Large intestine (tissue), 3 donors: ENCODE results near the gene CACHD1. TPM values are rescaled to one million over a fixed set of nuclear protein-coding genes. Genes with fewer than 3 reads are reported as not detected.

ENCODE experiments used
- DNase-seq, 2 donors: peaks; one replicate each; pipeline versions ENCODE4 v3.0.0 to v3.0.0-alpha.2; 2013
- H3K27ac ChIP-seq: one replicate; pipeline ENCODE4 v1.5.1; 2013; ENCODE audit warnings: low read length
- H3K27me3 ChIP-seq: 2 replicates; pipeline ENCODE4 v1.6.1; 2013; ENCODE audit warnings: low read length; ENCODE audit not compliant: control insufficient read depth, insufficient read depth
- H3K36me3 ChIP-seq: 2 replicates; pipeline ENCODE4 v1.6.1; 2013; ENCODE audit warnings: low read length; ENCODE audit not compliant: control insufficient read depth, insufficient read depth
- H3K4me1 ChIP-seq: one replicate; pipeline ENCODE4 v1.6.1; 2013; ENCODE audit warnings: low read length; ENCODE audit not compliant: control insufficient read depth, insufficient read depth
- H3K4me3 ChIP-seq: one replicate; pipeline ENCODE4 v1.5.1; 2013; ENCODE audit warnings: low read length
- H3K9me3 ChIP-seq: one replicate; pipeline ENCODE4 v1.6.1; 2013; ENCODE audit warnings: mild to moderate bottlenecking, low read depth, low read length, moderate library complexity; ENCODE audit not compliant: control insufficient read depth
- WGBS: methylation state at CpG from one replicate; pipeline ENCODE4 v1.1.5; 2013; ENCODE audit warnings: low lambda C conversion rate; ENCODE audit not compliant: insufficient coverage; 5-methylcytosine and 5-hydroxymethylcytosine counted together
- polyA plus RNA-seq: library from polyadenylated mRNA; unstranded; fragments of 120-200 nt; gene quantifications from one replicate; pipeline ENCODE4 v1.2.1, GENCODE V29; 2013

The CACHD1 gene
- polyA plus RNA-seq, 1 donor = 9.6 TPM

- Histone ChIP-seq H3K27ac (no peak overlapping the region), H3K4me1 (no peaks in the 10 kb centered on the region), H3K36me3 (no peaks in the 10 kb centered on the region), H3K4me3 (no peak overlapping the region), H3K27me3 (no peaks in the 10 kb centered on the region), H3K9me3 (no peaks in the 10 kb centered on the region)
- DNase-seq = no peak
- 60% methylated on average over 1 of the region's 2 CpGs for WGBS
These were observed 32.5 kb upstream of the CACHD1 start for GRCh38 chr1:64437453-64437852.

GRCh38 chr1:64440183-64440826 is 29.6 kb upstream of the CACHD1 start:
- no peaks in the 10 kb centered on the region for H3K9me3 ChIP-seq
- no peak for DNase-seq
- WGBS = no CpG with 5 or more reads among the region's 7 CpGs

GRCh38 chr1:64451440-64451839 is 18.5 kb upstream of the CACHD1 start:
- H3K36me3 ChIP-seq = no peaks in the 10 kb centered on the region
- no peak overlapping the region for H3K27ac ChIP-seq
- DNase-seq = no peak
- H3K4me3 ChIP-seq = no peak overlapping the region
- no peaks in the 10 kb centered on the region for H3K9me3 ChIP-seq
- WGBS = 80% methylated on average over 1 of the region's 1 CpG
- no peaks in the 10 kb centered on the region for H3K4me1 ChIP-seq
- H3K27me3 ChIP-seq = no peaks in the 10 kb centered on the region

More at GRCh38 chr1:64440183-64440826, 29.6 kb upstream of the CACHD1 start:
- H3K4me3 ChIP-seq = no peak overlapping the region
- H3K27ac ChIP-seq = no peak overlapping the region
- no peaks in the 10 kb centered on the region for H3K27me3 ChIP-seq
- H3K4me1 ChIP-seq = no peaks in the 10 kb centered on the region
- H3K36me3 ChIP-seq = no peaks in the 10 kb centered on the region

- H3K9me3 ChIP-seq = no peaks in the 10 kb centered on the region
- no peaks in the 10 kb centered on the region for H3K27me3 ChIP-seq
- no peak for DNase-seq
These were observed 16.2 kb upstream of the CACHD1 start for GRCh38 chr1:64453688-64454087.

GRCh38 chr1:64458915-64459314 is 11.0 kb upstream of the CACHD1 start:
- Histone ChIP-seq H3K27me3 (no peaks in the 10 kb centered on the region), H3K36me3 (no peaks in the 10 kb centered on the region), H3K4me1 (no peaks in the 10 kb centered on the region), H3K4me3 (no peak overlapping the region), H3K27ac (no peak overlapping the region), H3K9me3 (no peaks in the 10 kb centered on the region)
- WGBS = 100% methylated on average over 1 of the region's 1 CpG
- no peak for DNase-seq

More at GRCh38 chr1:64453688-64454087, 16.2 kb upstream of the CACHD1 start:
- Histone ChIP-seq H3K4me3 (no peak overlapping the region), H3K4me1 (no peaks in the 10 kb centered on the region), H3K36me3 (no peaks in the 10 kb centered on the region), H3K27ac (no peak overlapping the region)
- 100% methylated on average over 1 of the region's 3 CpGs for WGBS

GRCh38 chr1:64459743-64460142 is 10.2 kb upstream of the CACHD1 start:
- no peaks in the 10 kb centered on the region for H3K4me1 ChIP-seq
- no peaks in the 10 kb centered on the region for H3K27me3 ChIP-seq
- WGBS = 100% methylated on average over 4 of the region's 5 CpGs
- H3K27ac ChIP-seq = no peak overlapping the region
- H3K9me3 ChIP-seq = no peaks in the 10 kb centered on the region
- no peaks in the 10 kb centered on the region for H3K36me3 ChIP-seq
- H3K4me3 ChIP-seq = no peak overlapping the region
- no peak for DNase-seq

GRCh38 chr1:64466033-64466432 is 3.9 kb upstream of the CACHD1 start:
- no peaks in the 10 kb centered on the region for H3K9me3 ChIP-seq
- peaks cover 8% of the 10 kb centered on the region for H3K4me1 ChIP-seq
- WGBS = 100% methylated on average over 1 of the region's 7 CpGs
- peaks cover 3% of the 10 kb centered on the region for H3K27me3 ChIP-seq
- DNase-seq = no peak
- H3K4me3 ChIP-seq = no peak overlapping the region
- no peak overlapping the region for H3K27ac ChIP-seq
- H3K36me3 ChIP-seq = no peaks in the 10 kb centered on the region

GRCh38 chr1:64469116-64469976 is 583 bp upstream of the CACHD1 start:
- peaks cover 3% of the 10 kb centered on the region for H3K27me3 ChIP-seq
- H3K4me1 ChIP-seq = peaks cover 11% of the 10 kb centered on the region
- no CpG with 5 or more reads among the region's 28 CpGs for WGBS
- no peak for DNase-seq
- peak overlapping the region; percentile 60 for H3K4me3 ChIP-seq
- no peaks in the 10 kb centered on the region for H3K36me3 ChIP-seq
- peak overlapping the region; percentile 63 for H3K27ac ChIP-seq
- H3K9me3 ChIP-seq = no peaks in the 10 kb centered on the region

GRCh38 chr1:64470665-64471217 is 812 bp downstream of the CACHD1 start:
- peak overlapping the region; percentile 60 for H3K4me3 ChIP-seq
- WGBS = no CpG with 5 or more reads among the region's 43 CpGs
- no peaks in the 10 kb centered on the region for H3K36me3 ChIP-seq
- H3K27me3 ChIP-seq = peaks cover 3% of the 10 kb centered on the region
- peaks cover 23% of the 10 kb centered on the region for H3K4me1 ChIP-seq
- H3K9me3 ChIP-seq = no peaks in the 10 kb centered on the region
- H3K27ac ChIP-seq = no peak overlapping the region
- DNase-seq = peak in 1 of 2 donors; percentile 60

GRCh38 chr1:64471218-64472039 is 1.5 kb downstream of the CACHD1 start:
- Histone ChIP-seq H3K4me1 (peaks cover 30% of the 10 kb centered on the region), H3K27me3 (peaks cover 3% of the 10 kb centered on the region), H3K27ac (no peak overlapping the region), H3K4me3 (peak overlapping the region; percentile 60), H3K36me3 (no peaks in the 10 kb centered on the region), H3K9me3 (no peaks in the 10 kb centered on the region)
- peak in 1 of 2 donors; percentile 60 for DNase-seq
- no CpG with 5 or more reads among the region's 40 CpGs for WGBS
